Fibroblast of villous mesenchyme (primary cell): ENCODE measurements around the gene SRGN. TPM values are rescaled to one million over a fixed set of nuclear protein-coding genes. Genes with fewer than 3 reads are reported as not detected.
A peak's percentile ranks its signal among the peaks of the same experiment; 100 is the strongest.

ENCODE experiments used
- DNase-seq: peaks from one replicate; pipeline ENCODE4 v3.0.0-alpha.2; 2010; ENCODE audit warnings: low read depth
- H3K4me3 ChIP-seq: 2 replicates; pipeline ENCODE4 v1.5.1; 2011; ENCODE audit warnings: low read depth, mild to moderate bottlenecking, low read length
- CTCF ChIP-seq: IDR thresholded peaks from 2 replicates; pipeline ENCODE4 v1.5.1; 2012; ENCODE audit warnings: low read depth, mild to moderate bottlenecking, low read length; ENCODE audit not compliant: insufficient read depth
- total RNA-seq: library from RNA; depleted of rRNA; stranded (reverse); fragments of >200 nt; gene quantifications from 2 replicates; pipeline ENCODE4 v1.2.3, GENCODE V29; 2012

Gene SRGN
- total RNA-seq, 1 donor: 221 TPM

- TF ChIP-seq CTCF: no peak
- no peak for DNase-seq
- H3K4me3 ChIP-seq: no peak overlapping the region
These were observed 17.3 kb downstream of the SRGN start for GRCh38 chr10:69104994-69105790.

GRCh38 chr10:69107176-69107490, 19.2 kb downstream of the SRGN start:
- H3K4me3 ChIP-seq: no peak overlapping the region
- TF ChIP-seq CTCF: no peak
- no peak for DNase-seq

- no peak overlapping the region for H3K4me3 ChIP-seq
- no peak for TF ChIP-seq CTCF
- no peak for DNase-seq
These were observed 19.8 kb downstream of the SRGN start for GRCh38 chr10:69107699-69108098.

- TF ChIP-seq CTCF: no peak
- peak; percentile 11 for DNase-seq
- H3K4me3 ChIP-seq: no peak overlapping the region
These were observed 32.0 kb downstream of the SRGN start for GRCh38 chr10:69119896-69120295.

GRCh38 chr10:69123306-69123746, 35.4 kb downstream of the SRGN start:
- DNase-seq: peak; percentile 74
- peak overlapping the region; percentile 80 for H3K4me3 ChIP-seq
- no peak for TF ChIP-seq CTCF

GRCh38 chr10:69123747-69124562, 36.1 kb downstream of the SRGN start, which contains the start of gene VPS26A:
TSS of gene VPS26A (plus strand) at chr10:69124178. CDS start at chr10:69124278, 100 bp downstream.
- TF ChIP-seq CTCF: peak; percentile 40
- DNase-seq: peak; percentile 99
- H3K4me3 ChIP-seq: peak within 1 kb of the TSS; percentile 80
